Rectal smooth muscle tissue (tissue), 1 donor: Measurements from ENCODE around the gene DERL2.

ENCODE experiments used
- H3K27ac ChIP-seq: one replicate; pipeline ENCODE4 v1.7.0; 2013; ENCODE audit warnings: low read depth, low read length, inconsistent platforms
- H3K27me3 ChIP-seq: one replicate; pipeline ENCODE4 v1.7.0; 2013; ENCODE audit warnings: low read length; ENCODE audit not compliant: control insufficient read depth, insufficient read depth
- H3K36me3 ChIP-seq: one replicate; pipeline ENCODE4 v1.7.0; 2013; ENCODE audit warnings: low read length; ENCODE audit not compliant: control insufficient read depth, insufficient read depth
- H3K4me1 ChIP-seq: one replicate; pipeline ENCODE4 v1.7.0; 2013; ENCODE audit warnings: low read length; ENCODE audit not compliant: control insufficient read depth, insufficient read depth
- H3K4me3 ChIP-seq: one replicate; pipeline ENCODE4 v1.7.0; 2013; ENCODE audit warnings: low read length
- H3K9ac ChIP-seq: one replicate; pipeline ENCODE4 v1.7.0; 2013; ENCODE audit warnings: low read length

DERL2 gene

DNA sequence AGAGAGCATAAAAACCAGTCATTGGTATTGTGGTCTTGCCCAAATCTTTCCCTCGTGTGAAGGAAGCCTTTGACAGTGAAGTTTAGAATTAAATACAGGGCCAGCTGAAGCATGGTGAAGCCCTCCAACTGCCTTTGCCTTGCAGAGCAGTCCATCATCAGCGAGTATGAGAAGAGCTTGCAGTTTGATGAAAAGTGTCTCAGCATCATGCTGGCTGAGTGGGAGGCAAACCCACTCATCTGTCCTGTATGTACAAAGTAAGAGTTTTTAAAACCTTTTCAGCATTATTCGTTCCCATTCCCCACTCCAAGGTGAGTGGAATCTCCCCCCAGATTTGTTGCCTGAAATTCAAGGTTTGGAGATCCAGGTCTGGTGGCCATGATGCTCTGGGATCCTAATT, 60.2 kb downstream of the DERL2 start:
- Histone ChIP-seq H3K27ac (no peak overlapping the region), H3K4me3 (no peak overlapping the region), H3K36me3 (peaks cover 33% of the 10 kb centered on the region), H3K27me3 (no peaks in the 10 kb centered on the region), H3K9ac (no peak overlapping the region), H3K4me1 (peaks cover 1% of the 10 kb centered on the region)

GRCh38 chr17:5424909-5425308, 61.1 kb downstream of the DERL2 start:
- no peak overlapping the region for H3K27ac ChIP-seq
- H3K4me1 ChIP-seq = peaks cover 5% of the 10 kb centered on the region
- H3K9ac ChIP-seq = no peak overlapping the region
- no peak overlapping the region for H3K4me3 ChIP-seq
- H3K36me3 ChIP-seq = peaks cover 32% of the 10 kb centered on the region
- H3K27me3 ChIP-seq = no peaks in the 10 kb centered on the region

GRCh38 chr17:5422505-5422904, 63.5 kb downstream of the DERL2 start:
- Histone ChIP-seq H3K27me3 (no peaks in the 10 kb centered on the region), H3K4me1 (peaks cover 5% of the 10 kb centered on the region), H3K4me3 (no peak overlapping the region), H3K27ac (no peak overlapping the region), H3K36me3 (peaks cover 15% of the 10 kb centered on the region), H3K9ac (no peak overlapping the region)
